GM18951 (cell line): Measurements from ENCODE around the gene PLEKHH1.

ENCODE experiments used
- POLR2A ChIP-seq: IDR thresholded peaks from 4 replicates; pipeline ENCODE4 v1.6.1; 2011; ENCODE audit warnings: mild to moderate bottlenecking; ENCODE audit not compliant: insufficient read length, insufficient read depth; ENCODE audit errors: extremely low read depth
- in situ Hi-C: fragments of 300-500 bp; cut with MboI; formaldehyde crosslinking; loops from one replicate; pipeline ENCODE4 v1.12.0; 2022; ENCODE audit warnings: low sequenced_read_pairs, mixed read lengths, inconsistent platforms; ENCODE audit not compliant: unreplicated experiment

PLEKHH1 gene

DNA sequence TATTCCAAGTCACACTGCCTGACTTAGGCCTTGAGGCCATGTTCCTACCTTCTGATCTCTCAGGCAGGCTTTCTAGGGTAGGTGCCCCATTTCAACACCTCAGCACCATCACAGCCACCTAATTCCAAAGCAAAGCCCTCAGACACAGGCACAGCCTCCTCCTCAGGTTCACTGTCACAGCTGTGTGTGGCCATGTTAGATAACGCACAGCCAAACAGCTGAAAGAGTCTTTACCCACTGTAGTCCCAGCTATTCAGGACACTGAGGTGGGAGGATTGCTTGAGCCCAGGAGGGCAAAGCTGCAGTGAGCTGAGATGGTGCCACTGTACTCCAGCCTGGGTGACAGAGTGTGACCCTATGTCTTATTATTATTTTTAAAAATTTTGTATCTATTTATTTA lies 37.3 kb upstream of the PLEKHH1 start:
- in situ Hi-C loops = no loop called here

DNA sequence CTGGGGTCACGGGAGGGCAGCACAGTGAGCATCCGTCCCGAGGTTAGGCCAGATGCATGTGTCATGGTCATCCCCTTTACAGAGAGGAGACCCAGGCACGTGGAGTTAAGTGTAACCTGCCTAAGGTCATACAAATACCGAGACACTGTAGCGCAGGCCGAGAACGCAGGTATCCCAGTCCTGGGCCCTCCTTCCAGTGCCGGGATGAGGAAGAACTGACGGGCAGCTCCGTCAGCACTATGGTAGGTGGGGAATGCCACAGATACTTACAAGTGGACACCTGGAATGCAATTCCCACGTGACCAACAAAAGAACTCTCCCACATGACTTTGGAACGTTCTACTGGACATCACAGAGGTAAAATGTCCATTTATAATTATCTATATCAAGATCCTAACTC lies 35.9 kb upstream of the PLEKHH1 start:
- in situ Hi-C loops = no loop called here
- no peak for TF ChIP-seq POLR2A

More for the DNA sequence above, 37.3 kb upstream of the PLEKHH1 start:
- no peak for TF ChIP-seq POLR2A

DNA sequence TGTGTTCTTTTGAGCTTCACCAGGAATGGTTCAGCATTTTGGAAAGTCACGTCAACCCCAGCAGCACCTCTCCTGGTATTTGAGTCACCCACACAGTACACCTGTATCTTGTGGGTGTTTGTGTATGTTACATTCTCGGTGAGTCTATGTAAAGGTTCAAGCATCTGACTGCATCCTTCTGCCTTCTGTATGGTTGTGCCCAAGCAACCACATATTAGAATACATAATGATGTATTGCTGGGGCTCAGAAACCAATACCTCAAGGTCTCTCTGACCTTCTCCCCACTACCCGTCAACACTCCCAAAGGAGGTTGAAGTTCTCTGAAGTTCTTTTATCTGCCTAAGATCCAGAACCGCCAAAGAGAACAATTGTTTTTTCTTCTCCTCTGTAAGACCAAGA lies 35.4 kb upstream of the PLEKHH1 start:
- in situ Hi-C loops = no loop called here
- TF ChIP-seq POLR2A = no peak

DNA sequence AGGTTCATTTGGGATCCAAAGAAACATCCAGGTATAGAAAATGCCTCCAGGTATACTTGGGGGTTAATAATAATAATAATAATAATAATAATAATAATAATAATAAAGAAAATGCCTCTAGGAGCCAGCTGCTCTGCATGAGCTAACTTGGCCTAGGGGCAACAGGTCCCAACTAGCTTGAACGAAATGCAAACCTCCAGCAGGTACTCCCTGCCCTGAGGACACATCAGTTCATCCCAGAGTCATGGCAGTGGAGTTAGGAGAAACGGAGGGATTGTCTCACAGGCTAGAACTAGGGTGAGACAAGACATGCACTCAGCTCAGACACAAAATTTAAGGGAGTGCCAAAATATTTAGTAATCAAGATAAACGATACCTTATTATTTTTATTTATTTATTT lies 32.1 kb upstream of the PLEKHH1 start:
- TF ChIP-seq POLR2A = no peak
- in situ Hi-C loops = no loop called here

DNA sequence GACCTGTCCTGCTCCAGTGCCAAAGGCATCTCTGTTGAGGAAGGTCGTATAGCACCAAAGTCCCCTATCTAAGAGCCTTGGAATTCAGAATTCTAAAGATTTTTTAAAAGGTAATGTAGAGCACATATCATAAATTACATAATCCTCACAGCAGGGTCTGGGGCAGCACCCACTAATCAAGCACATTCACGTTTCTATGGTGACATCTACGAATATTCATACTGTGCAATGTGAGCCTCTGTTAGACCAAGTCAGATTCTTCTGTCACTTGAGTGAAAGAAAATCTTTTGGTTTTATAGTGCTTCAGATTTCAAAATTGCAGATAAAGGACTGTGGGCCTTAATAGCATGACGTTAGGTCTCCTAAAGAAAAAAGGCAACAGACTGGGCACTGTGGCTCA lies 31.4 kb upstream of the PLEKHH1 start:
- no peak for TF ChIP-seq POLR2A

DNA sequence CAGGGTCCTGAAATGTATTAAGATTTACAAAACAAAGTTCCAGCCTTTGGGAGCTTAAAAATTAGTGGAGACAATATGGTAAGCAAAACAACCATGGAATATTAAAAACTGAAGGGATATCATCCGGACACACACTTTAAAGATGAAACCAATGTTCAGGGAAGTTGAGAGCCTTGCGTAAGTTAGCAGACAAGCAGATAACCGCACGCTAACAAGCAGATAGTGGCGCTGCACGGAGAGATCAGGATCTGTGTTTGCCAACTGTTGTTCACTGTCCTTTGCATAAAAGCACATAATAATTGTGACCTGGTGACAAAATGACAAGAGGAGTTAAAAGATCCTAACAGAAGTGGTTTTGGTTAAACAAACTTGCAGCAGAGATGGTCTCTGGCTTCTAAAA lies 30.2 kb upstream of the PLEKHH1 start:
- in situ Hi-C loops = no loop called here

More for the DNA sequence above, 31.4 kb upstream of the PLEKHH1 start:
- in situ Hi-C loops = no loop called here

DNA sequence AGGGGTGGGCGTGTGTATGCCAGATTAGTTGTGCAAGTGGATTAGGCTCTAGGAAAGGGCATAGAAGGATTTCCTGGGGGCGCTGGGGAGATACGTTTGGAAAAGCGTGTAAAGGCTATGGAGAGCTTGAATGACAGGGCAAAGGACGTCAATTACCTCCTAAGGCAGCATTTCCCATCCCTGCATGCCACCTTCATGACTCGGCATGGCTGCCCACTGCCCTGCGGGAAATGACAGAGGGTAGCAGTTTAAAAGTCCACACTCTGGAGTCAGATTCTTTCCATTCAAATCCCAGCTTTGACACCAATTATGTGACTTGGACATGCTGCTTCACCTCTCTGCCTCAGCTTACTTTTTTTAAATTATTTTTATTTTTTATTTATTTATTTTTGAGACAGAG lies 29.8 kb upstream of the PLEKHH1 start:
- TF ChIP-seq POLR2A = no peak
- in situ Hi-C loops = no loop called here

More for the DNA sequence above, 30.2 kb upstream of the PLEKHH1 start:
- TF ChIP-seq POLR2A = no peak

DNA sequence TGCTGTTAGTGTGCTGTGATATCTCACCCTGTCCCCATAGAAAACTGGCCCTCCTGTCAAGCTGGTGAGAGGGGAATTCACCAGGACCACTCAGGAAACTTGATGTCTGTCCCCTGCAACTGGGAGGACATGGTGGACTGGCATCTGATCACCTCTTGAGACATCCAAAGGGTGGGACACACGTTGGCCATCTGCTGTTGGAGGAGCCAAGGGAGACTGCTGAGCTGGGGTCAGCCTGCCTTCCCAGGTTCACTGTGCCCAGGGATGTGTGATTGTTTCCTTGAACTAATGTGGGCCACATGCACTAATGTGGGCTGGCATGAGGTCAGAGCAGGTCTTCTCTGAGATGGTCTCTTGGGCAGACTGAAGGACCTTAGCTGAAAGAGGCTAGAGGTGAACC lies 27.8 kb upstream of the PLEKHH1 start:
- in situ Hi-C loops = no loop called here
- no peak for TF ChIP-seq POLR2A

DNA sequence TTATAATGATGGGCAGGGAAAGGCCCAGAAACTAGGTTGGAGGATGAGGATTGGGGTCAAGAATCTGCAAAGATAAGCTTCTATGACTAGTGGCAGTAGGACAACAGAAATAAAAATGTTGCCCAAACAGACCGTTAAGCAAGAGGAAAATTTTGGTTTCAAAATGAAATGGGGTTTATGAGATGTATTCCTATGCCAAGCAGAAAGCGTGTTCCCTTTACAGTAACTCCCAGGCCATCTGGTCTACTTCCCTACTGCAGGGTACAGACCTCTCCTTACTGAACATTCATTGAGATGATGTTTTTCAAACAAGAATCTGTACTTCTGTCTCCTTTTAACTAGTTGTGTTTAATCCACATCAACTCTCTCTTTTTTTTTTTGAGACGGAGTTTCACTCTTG lies 24.1 kb upstream of the PLEKHH1 start:
- in situ Hi-C loops = no loop called here
- TF ChIP-seq POLR2A = no peak

DNA sequence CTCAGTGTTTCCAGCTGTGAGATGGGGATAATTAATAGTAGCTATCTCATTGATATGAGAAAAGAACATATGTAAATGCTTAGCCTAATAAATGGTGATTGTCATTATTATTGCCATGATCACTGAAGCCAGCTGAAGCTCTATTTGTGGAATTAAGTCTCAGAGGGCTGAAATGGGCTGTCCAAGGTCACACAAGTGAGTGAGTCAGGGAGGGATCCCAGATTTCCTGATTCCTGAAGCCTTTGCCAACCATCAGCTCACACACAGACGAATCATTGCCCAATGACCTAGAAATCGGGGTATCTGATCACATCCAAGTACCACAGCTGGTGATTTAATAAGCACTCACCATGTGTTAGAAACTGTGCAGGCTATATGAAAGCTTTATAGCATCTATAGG lies 23.0 kb upstream of the PLEKHH1 start:
- in situ Hi-C loops = no loop called here
- no peak for TF ChIP-seq POLR2A

DNA sequence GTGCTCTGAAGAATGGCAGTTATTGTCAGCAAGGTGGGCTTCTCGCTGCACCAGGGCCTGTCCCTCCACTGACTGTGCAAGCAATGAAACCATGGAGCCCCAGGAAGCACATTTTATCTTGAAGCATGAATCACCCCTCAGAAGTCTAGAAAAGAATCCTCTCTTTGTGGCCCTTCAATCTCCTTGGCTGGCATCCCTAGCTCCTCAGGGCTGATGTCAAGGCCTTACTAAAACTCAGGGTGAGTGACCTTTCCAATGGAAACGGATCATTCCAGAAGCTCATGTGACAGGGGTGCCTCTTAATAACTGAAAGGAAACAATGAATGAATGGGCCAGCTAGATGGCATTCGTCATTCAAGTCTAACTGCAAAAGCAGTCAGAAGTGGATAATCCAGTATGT lies 22.3 kb upstream of the PLEKHH1 start:
- TF ChIP-seq POLR2A = no peak
- in situ Hi-C loops = no loop called here

DNA sequence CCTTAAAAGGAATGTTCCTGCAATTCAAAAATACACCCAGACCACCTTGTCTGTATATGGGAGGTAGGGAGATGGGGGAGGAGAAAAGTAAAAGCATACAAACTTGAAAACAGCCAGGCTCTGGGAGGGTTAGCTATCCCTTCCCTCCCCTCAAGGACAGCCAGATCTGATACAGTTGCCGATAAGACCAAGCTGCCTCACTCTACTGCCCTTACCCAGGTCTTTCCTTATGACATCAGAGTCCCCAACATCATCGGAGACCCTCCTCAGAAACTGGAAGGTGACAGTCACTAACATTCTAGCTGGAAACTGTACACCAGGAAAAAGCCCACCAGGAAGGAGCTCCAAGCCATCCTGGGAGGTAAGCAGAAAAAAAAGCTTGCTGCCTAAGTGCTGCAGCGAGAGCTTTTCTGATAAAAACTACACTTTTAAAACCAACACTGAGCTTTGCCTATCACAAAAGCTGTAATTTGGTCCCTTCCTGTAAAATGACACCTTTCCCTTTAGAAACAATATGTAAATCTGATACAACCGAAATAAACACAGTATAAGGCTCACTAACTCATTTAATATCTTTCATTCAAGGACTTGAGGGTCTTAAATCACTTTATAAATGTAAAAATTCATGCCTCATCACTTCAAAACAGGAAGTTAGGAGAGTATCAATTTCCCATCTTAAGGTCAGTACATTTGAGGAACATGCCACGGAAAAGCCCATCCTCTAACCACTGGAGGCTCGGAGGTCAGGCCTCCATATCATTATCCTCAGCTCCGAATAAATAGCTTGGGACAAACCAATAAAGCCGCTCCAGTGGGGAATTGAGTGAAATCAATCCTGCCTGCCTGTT lies 20.4 kb upstream of the PLEKHH1 start:
- in situ Hi-C loops = no loop called here
- TF ChIP-seq POLR2A = no peak

DNA sequence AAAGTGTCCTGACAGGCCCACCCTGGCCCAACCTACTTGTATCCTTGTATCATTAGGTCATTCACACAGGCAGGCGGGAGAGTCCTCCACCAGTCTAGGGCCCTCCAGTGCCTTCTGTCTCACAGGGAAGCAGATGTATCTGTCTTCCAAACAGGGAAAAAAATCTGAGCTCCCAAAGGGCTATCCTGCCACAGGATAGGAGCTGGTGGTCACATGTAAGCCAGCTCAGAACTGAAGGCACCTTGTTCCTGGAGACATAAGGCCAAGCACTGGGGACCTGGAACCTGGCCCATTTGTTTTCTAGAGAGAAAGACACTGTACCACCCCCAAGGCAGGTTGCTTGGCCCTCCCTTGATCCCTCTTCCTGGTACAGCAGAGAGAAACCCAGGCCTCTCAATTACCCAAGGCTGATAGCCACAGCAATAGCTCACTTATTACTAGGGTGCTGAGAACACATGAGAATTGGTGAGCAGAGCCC lies 19.4 kb upstream of the PLEKHH1 start:
- TF ChIP-seq POLR2A = no peak
- in situ Hi-C loops = no loop called here

DNA sequence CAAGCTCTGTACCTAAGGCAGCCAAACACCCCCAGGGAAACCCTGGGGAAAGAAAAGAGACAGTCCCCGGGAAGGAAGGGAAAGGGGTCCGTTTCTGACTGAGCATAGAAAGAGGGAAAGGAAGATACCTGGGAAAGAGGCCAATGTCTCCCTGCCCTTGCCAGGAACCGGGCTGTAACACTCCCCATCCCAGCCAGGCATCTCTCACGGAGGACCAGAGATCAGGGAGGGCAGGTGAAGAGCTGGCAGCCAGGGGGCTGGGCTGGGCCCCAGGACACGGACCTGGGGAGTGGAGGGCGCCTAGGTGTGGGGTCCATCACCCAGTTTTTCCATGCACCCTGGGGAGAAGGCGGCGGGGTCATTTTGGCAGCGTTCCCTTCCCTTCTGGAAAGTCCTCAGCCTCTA lies 18.9 kb upstream of the PLEKHH1 start:
- no peak for TF ChIP-seq POLR2A
- in situ Hi-C loops = no loop called here

DNA sequence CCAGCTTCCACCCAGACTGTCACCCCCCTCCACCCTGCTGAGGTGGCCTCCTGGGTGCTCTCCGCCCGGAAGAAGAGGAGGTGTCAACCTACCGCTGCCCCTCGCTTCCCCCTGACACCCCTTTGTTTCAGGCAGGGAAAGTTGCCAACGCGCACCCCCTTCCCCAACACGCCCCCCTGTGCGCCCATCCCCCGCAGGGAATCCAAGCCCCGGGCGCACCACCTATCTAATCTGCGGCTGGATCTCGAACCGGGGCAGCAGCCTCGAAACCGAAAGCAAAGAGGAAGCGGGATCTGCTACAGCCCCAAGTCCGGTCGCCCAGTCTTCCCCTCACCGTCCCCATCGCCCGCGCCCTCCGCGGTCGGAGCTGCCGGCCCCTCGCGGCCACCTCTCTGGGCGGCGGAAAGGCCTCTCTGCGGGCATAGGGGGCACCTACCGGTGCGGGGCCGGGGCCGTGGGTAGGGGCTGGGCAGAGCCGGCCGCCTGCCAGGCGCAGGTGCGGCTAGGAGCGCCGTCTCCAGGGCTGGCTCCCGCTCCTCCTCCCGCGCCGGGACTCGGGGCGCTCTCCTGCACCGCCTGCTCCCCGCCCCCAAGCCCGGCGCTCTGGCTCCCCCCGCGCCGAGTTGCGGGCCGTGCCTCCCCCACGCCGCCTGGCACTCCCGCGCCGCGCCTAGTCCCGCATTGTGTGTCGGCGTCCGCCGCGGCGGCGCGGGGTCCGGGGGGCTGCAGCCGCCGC lies 18.3 kb upstream of the PLEKHH1 start:
- TF ChIP-seq POLR2A = peak; percentile 30
- in situ Hi-C loops = no loop called here
